Activated CD4-positive, CD25-positive, alpha-beta regulatory T cell treated with anti-CD3 and anti-CD28 coated beads, Interleukin-2, amount 50 U/mL, for 16 hours (primary cell): Measurements from ENCODE around the gene ARID1B.
"Not testable (repeated sequence)": the region's sequence is repeated elsewhere in the genome, so short reads cannot be mapped to it uniquely, and the experiment has no call there.

Experiments used
- DNase-seq: peaks from one replicate; pipeline ENCODE4 v3.0.0-alpha.2; 2020; ENCODE audit warnings: low read depth, low spot score

Gene ARID1B

GRCh38 chr6:156956286-156956685 is 179.1 kb downstream of the ARID1B start:
- DNase-seq, result no peak

GRCh38 chr6:156957931-156958547 is 180.9 kb downstream of the ARID1B start:
- no peak for DNase-seq

- no peak for DNase-seq
Measured at GRCh38 chr6:156960525-156960924, 183.3 kb downstream of the ARID1B start.

DNA sequence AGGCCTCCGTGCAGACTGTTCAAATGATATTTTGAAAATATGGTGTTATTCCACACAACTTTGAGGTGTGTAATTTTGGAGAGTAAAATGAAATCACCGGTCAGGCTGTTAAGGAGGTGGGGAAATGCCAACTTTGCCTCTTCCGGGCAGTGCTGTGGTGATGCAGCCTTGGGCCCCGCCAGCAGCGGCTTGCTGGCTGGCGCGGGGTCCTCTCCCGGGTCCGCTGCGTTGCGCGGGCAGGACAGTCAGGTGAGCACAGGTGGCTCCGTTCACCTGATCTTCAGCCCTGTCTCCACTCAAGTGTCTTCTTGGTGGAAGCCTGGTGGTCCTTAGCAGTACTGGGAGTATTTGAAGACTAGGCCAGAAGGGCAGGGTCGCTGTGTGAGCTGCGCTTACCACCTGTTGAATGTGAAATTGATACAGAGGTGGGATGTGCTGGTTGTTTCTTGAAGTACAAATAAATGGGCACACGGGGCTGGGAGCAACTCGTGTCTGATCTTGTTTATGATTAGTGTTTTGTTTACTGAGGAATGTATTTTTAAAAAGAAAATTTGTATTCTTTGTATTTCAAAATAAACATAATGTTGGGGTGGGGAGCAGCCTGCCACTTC is 184.2 kb downstream of the ARID1B start:
- no peak for DNase-seq

DNA sequence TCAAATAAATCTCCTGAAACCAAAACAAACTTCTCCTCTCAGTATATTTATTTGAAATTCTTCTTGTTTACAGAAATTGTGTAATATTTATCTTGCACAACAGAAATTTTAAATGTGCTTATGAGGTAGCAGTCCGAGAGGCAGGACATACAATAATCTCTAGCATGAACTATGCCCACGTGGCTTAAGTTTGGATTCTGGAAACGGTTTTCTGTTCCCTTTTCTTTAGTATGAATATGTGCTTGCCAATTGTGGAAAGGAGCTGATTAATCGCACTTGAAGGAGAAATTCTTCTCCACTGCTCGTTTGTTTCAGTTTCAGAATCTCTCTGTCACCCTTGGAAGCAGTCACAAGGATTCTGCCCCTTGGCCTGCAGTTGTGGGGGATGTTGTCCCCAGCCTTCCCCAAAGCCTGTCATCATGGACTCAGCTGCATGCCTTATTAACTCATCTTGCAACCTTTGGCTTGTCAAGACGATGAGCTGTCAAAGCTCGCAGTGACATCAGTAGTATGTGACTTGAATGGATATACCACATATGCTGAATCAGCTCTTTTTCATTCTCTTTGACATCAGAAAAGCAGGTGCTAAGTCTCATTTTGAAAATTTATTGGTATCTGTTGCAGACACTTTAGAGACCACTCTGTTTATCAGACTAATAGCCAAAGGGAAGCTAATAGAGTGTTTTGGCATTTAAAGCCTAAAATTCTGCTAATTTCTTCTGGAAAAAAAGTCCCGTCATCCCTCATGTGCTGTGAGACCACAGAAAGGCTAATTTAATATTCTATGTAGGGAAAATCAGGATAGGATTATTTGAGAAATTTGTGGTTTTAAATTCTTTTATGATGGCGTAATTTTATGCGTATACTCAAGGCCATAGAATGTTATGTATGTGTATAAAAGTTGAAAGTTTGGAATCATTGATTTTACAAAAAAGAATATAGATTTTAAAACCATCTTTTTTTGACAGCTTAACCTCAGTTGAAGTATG is 186.8 kb downstream of the ARID1B start:
- no peak for DNase-seq

DNA sequence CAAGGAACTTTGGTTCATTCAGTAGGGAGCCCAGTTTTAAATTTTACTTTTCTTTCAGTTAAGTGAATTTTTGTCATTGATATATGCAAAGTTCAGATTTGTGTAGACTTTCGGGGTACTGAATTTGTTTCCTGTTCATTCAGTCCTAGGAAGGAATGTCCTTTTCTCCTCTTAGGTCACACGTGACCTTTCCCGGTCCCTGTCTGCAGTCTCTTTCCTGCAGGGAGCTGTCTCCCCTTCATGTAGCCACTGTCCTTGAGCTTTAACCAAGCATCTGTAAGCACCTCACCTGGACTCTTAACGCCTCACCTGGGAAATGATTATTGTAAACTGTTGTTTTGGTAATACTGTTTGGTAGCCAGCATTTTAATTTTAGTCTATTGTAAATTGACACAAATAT is 190.7 kb downstream of the ARID1B start:
- no peak for DNase-seq

DNA sequence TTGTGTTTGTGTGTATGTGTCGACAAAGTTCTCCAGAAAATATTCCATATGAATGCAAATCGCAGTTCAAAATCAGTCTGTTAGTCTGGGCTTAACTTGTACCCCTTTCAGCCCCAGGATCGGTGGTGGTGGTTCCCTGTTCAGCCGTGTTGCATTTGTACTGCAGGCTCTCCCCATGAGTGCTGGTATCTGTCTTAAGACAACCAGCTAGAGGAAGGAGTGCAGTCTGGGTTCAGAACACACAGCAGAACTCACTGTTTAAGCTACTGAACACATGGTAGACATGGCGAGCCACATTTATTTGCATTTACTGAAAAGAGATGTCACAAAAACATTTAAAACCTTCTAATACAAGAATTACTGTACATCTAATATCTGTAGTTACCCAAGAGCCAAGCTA is 192.1 kb downstream of the ARID1B start:
- DNase-seq, result no peak

- no peak for DNase-seq
Measured at GRCh38 chr6:156970595-156971112, 193.5 kb downstream of the ARID1B start.

- no peak for DNase-seq
Measured at GRCh38 chr6:156971153-156971885, 194.1 kb downstream of the ARID1B start.

DNA sequence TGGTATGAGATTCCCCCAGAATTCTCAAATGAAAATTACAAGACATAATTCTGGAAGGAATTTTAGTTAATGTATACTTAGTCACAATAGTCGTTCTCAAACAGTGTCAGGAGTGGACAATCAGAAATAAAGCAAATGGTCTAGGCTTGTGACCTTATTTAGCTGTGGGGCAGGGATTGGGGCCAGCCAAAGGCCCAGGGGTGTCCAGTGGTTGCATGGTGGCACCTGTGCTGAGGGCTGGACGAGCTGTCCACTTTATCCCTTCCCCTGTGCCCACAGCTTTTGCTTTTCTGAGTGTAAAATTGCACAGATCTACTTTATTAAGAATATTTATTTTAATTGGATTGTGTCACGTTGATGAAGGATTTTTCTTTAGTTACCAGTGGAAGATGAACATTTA is 195.0 kb downstream of the ARID1B start:
- no peak for DNase-seq

DNA sequence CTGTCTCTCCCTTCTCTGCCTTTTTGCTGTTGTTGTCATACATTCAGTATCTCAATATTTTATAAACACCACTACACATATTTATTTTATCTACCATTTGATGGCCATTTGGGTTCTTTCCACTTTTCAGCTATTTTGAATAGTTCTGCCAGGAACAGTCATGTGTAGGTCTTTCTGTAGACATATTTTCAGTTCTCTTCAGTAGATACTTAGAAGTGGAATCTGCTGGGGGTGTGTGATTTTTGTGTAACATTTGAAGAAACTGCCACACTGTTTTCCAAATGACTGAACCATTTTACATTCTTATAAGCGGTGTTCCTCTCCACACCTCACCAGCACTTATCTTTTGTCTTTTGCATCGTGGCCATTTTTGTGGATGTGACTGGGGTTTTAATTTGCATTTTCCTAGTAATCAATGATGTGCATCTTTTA is 197.7 kb downstream of the ARID1B start:
- DNase-seq, result no peak

DNA sequence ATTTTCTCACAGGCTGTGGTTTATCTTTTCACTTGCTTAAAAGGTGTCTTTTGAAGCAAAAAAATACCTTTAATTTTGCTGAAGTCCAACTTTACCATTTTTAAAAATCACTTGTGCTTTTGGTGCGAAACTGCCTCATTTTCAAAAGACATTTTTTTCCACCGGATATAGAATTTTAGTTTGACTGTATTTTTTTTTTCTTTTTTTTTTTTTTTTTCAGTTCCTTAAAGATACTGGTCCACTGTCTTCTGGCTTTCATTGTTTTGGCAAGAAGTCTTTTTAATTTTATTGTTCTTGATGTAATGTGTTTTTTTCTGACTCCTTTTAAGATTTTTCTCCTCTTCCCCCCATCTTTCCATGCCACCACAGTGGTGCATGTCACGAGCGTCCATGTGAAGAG is 198.2 kb downstream of the ARID1B start:
- DNase-seq, result no peak

- DNase-seq, result no peak
Measured at GRCh38 chr6:156976216-156977127, 199.3 kb downstream of the ARID1B start.

GRCh38 chr6:156977527-156978291 is 200.5 kb downstream of the ARID1B start:
- DNase-seq, result no peak

- no peak for DNase-seq
Measured at GRCh38 chr6:156978948-156979347, 201.8 kb downstream of the ARID1B start.

GRCh38 chr6:156980515-156980914 is 203.3 kb downstream of the ARID1B start:
- no peak for DNase-seq

GRCh38 chr6:156980948-156981347 is 203.8 kb downstream of the ARID1B start:
- DNase-seq, result no peak

DNA sequence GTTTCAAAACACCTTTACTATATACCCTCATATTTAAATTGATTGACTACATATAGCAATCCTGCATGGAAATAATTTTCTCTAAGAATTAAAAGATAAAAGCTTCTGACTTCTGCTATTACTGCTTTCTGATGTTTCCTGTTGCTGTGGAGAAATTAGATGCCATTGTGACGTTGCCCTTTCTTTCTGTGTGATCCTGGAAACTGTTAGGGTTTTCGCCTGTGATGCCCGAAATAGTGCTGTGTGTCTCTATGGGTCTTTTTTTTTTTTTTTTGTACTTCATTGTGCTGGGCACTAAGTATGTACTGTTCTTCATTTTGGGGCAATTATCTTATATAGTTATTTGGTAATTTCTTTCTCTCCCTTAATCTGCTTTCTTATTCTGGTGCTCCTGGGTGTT is 205.0 kb downstream of the ARID1B start:
- no peak for DNase-seq

GRCh38 chr6:156982864-156983263 is 205.7 kb downstream of the ARID1B start:
- DNase-seq, result not testable (repeated sequence)
